SU-DHL-6 (cell line): ENCODE measurements around the gene MIDN.

ENCODE experiments used
- CTCF ChIP-seq: fragments of 200-600 bp; sonication (generic); IDR thresholded peaks from one replicate; pipeline ENCODE4 v1.5.1; 2017; ENCODE audit warnings: antibody characterized with exemption, mild to moderate bottlenecking, low read length, moderate library complexity; ENCODE audit not compliant: insufficient read depth, poor library complexity, severe bottlenecking
- EZH2phosphoT487 ChIP-seq: fragments of 200-600 bp; sonication (generic), shearing (Covaris generic); conservative IDR thresholded peaks from 2 replicates; pipeline ENCODE4 v1.6.1; 2018; ENCODE audit warnings: mild to moderate bottlenecking, antibody characterized with exemption, low read length, moderate library complexity, mixed read lengths

DNA sequence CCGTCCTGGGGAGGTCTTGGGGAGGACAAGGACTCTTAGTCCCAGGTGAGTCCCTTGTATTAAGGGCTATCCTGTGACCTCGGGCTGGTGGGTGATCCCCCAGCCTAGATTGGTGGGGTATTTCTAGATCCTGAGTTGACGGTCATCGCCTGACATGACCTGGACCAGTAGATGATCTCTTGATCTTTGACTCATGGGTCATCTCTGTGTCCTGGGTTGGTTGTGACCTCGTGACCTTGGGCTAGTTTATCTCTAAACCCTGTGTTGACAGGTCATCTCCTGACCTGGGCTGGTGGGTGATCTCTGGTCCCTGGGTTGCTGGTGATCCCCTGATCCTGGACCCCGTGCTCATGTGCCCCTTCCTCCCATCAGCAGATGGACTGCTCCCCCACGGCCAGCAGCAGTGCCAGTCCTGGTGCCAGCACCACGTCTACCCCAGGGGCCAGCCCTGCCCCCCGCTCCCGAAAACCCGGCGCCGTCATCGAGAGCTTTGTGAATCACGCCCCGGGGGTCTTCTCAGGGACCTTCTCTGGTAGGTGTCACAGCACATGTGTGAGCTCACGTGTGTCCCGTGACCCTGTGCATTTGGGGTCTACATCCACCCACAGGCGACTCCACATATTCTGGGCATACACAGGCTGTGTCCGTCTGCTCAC lies 6.3 kb downstream of the MIDN start:
- TF ChIP-seq CTCF (no peak), EZH2phosphoT487 (no peak)
